Adrenal gland (tissue), 5 donors: ENCODE data around the gene C14orf93.

Experiments used
- POLR2A ChIP-seq, 2 donors: fragments of 450-650 bp; IDR thresholded peaks; one replicate each; pipeline ENCODE4 v1.6.1; 2017; ENCODE audit warnings: antibody characterized with exemption in 2 of 2, mild to moderate bottlenecking in 2 of 2, moderate library complexity in 1 of 2
- TF ChIP-seq, protein P1 (sequence below), 6 experiments: fragments of 450-650 bp in 4 of 6; fragments of 200-600 bp in 2 of 6; sonication (generic) in 1 of 6; IDR thresholded peaks; 1 replicate in 5 of 6; 2 replicates in 1 of 6; pipeline versions ENCODE4 v1.5.1 to v1.8.0; 2016 to 2021; ENCODE audit warnings: antibody characterized with exemption in 6 of 6, mild to moderate bottlenecking in 2 of 6, moderate library complexity in 1 of 6
- donor health status: DM: no; HTN: no; CAD: no.

DNA sequence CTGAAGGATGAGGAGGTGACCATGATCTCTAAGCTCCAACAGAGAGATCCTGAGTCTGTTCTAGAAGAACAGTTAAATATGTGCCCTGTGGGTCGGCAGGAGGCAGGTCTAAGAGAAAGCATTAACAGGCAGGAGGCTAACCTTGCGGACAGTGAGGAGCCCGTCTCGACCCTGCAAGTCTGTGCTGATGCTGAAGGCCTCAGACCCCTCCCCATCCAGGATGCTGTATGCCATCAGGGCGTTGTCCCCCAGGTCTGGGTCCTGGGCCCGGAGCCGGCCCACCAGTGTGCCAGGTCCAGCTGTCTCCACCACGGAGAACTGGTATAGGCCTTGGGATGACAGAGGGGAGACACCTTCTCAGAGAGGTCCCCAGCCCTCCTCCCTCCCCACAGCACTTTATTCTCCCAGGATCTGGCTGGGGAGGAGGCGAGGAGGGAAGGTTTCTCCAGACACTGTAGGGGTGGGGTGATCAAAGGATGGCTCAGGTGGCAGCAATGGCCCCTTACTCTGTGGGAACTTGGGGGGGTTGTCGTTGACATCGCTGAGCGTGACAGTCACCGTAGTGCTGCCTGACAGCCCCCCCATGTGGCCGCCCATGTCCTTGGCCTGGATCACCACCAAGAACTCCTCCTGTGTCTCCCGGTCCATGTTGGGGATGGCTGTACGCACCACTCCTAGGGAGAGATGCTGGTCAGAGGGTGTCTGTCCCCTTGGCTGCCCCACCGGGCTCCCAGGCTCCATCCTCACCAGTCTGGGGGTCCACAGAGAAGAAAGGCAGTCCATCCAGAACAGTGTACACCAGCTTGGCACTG is 44.3 kb upstream of the C14orf93 start:
- TF ChIP-seq, protein P1, sequence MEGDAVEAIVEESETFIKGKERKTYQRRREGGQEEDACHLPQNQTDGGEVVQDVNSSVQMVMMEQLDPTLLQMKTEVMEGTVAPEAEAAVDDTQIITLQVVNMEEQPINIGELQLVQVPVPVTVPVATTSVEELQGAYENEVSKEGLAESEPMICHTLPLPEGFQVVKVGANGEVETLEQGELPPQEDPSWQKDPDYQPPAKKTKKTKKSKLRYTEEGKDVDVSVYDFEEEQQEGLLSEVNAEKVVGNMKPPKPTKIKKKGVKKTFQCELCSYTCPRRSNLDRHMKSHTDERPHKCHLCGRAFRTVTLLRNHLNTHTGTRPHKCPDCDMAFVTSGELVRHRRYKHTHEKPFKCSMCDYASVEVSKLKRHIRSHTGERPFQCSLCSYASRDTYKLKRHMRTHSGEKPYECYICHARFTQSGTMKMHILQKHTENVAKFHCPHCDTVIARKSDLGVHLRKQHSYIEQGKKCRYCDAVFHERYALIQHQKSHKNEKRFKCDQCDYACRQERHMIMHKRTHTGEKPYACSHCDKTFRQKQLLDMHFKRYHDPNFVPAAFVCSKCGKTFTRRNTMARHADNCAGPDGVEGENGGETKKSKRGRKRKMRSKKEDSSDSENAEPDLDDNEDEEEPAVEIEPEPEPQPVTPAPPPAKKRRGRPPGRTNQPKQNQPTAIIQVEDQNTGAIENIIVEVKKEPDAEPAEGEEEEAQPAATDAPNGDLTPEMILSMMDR (IDR thresholded peaks at IDR 0.05) = peak in 1 of 6 experiments; percentile 12
- no peak for TF ChIP-seq POLR2A (IDR thresholded peaks at IDR 0.05)
